MG63 (cell line): ENCODE measurements around the gene PARP1. TPM values are rescaled to one million over a fixed set of nuclear protein-coding genes. Genes with fewer than 3 reads are reported as not detected.

ENCODE experiments used
- DNase-seq: peaks from one replicate; pipeline ENCODE4 v3.0.0-alpha.2; 2020
- H3K27me3 ChIP-seq: fragments of 250-450 bp; sonication (Bioruptor Pico); 2 replicates; pipeline ENCODE4 v1.5.1; 2020; ENCODE audit warnings: mild to moderate bottlenecking, moderate library complexity
- H3K36me3 ChIP-seq: fragments of 250-450 bp; sonication (Bioruptor Pico); 2 replicates; pipeline ENCODE4 v1.5.1; 2020; ENCODE audit warnings: mild to moderate bottlenecking, moderate library complexity
- H3K4me3 ChIP-seq: fragments of 250-450 bp; sonication (Bioruptor Pico); 2 replicates; pipeline ENCODE4 v1.5.1; 2020; ENCODE audit warnings: mild to moderate bottlenecking, moderate library complexity
- H3K9me3 ChIP-seq: fragments of 250-450 bp; sonication (Bioruptor Pico); 2 replicates; pipeline ENCODE4 v1.5.1; 2020; ENCODE audit warnings: mild to moderate bottlenecking, moderate library complexity
- total RNA-seq: library from RNA; depleted of rRNA; stranded (reverse); fragments of >200 nt; shearing (Covaris generic); gene quantifications from 2 replicates; pipeline ENCODE4 v1.2.3, GENCODE V29; 2014; ENCODE audit warnings: low replicate concordance

PARP1 gene
- total RNA-seq, 1 experiment from 2014 or later = 180 TPM

- no peaks in the 10 kb centered on the region for H3K9me3 ChIP-seq
- H3K27me3 ChIP-seq = no peaks in the 10 kb centered on the region
- H3K4me3 ChIP-seq = no peak overlapping the region
- peaks cover 60% of the 10 kb centered on the region for H3K36me3 ChIP-seq
- no peak for DNase-seq
Observed at GRCh38 chr1:226402739-226403165, 5.1 kb downstream of the PARP1 start.

DNA sequence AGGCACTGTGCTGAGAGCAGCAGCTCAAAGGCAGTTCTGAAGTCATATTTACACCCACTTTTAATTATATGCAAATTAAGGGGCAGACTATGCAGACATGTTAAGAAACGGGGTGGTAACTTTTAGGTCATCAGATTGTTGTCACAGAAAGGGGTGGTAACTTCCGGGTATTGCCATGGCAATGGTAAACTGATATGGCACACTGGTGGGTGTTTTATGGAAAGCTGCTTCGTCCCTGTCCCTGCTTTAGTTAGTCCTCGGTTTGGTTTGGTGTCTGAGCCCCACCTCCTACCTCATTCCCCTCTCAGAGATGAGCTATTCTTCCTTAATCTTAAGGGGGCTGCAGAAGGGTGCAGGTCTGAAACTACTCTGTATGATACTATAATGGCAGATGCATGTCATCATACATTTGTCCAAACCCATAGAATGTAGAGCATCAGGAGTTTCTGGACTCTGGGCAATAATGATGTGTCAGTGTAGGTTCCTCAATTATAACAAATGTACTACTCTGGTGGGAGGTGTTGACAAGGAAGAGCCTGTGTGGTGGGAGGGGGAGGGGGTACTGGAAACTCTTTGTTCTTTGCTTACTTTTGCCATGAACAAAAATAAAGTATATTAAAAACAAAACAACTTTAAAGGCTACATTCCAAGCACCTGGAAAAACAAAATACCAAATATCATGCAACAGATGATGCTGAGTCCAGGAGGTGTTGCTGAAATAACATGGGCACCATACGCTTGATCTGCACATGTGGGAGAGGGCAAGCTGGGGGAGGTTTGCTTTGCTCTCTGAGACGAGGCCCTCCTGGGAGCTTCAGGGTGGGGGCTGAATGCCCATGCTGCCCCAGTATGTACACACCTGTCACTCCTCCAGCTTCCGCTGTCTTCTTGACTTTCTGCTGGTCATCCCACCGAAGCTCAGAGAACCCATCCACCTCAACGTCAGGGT is 6.3 kb downstream of the PARP1 start:
- H3K9me3 ChIP-seq = no peaks in the 10 kb centered on the region
- no peak overlapping the region for H3K4me3 ChIP-seq
- DNase-seq = no peak
- peaks cover 62% of the 10 kb centered on the region for H3K36me3 ChIP-seq
- H3K27me3 ChIP-seq = no peaks in the 10 kb centered on the region

- Histone ChIP-seq H3K27me3 (no peaks in the 10 kb centered on the region), H3K36me3 (peaks cover 64% of the 10 kb centered on the region), H3K4me3 (no peak overlapping the region), H3K9me3 (no peaks in the 10 kb centered on the region)
- DNase-seq = no peak
Observed at GRCh38 chr1:226400519-226401354, 7.2 kb downstream of the PARP1 start.

DNA sequence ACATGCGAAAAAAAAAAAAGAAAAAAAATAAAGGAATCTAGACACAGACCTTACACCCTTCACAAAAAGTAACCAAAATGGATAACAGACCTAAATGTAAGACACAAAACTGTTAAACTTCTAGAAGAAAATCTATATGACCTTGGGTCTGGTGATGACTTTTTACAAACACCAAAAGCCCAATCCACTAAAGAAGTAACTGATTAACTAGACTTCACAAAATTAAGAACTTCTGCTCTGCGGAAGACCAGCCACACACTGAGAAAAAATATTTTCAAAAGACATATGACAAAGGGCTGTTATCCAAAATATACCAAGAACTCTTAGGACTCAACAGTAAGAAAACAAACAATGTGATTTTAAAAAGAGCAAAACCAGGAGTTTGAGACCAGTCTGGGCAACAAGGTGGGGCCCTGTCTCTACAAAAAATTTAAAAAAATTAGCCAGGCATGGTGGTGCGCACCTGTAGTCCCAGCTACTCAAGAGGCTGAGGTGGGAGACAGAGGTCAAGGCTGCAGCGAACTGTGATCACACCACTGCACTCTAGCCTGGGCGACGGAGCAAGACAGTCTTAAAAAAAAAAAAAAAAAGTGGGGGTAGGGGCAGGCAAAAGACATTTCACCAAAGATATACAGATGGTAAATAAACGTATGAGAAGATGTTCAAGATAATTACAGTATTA is 9.8 kb downstream of the PARP1 start:
- H3K9me3 ChIP-seq = no peaks in the 10 kb centered on the region
- no peak for DNase-seq

DNA sequence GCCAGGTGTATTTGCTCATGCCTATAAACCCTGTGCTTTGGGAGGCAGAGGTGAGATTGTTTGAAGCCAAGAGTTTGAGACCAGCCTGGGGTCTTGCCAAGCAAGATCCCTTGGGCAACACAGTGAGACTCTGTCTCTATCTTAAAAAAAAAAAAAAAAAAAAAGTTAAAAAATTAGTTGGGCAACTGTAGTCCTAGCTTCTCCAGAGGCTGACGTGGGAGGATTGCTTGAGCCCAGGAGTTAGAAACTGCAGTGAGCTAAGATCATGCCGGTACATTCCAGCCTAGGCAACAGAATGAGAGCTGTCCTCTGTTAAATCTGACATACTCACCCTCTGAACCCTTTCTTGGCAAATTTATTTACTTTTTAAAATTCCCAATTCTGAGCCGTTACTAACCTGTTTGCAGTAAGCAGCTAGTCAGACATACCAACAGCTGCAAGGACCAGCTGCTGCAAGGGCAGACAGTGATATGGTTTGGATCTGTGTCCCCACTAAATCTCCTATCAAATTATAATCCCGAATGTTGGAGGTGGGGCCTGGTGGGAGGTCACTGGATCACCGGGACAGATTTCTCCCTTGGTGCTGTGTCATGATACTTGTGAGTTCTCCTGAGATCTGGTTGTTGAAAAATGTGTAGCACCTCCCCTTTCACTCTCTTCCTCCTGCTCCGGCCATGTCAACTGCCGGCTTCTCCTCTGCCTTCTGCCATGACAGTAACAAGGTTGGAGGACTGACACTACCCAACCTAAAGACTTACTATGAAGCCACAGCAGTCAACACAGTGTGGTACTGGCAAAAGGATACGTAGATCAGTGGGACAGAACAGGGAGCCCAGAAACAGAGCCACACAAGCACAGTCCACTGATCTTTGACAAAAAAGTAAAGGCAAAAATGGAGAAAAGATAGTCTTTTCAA is 10.6 kb downstream of the PARP1 start:
- Histone ChIP-seq H3K4me3 (no peak overlapping the region), H3K36me3 (peaks cover 57% of the 10 kb centered on the region), H3K27me3 (no peaks in the 10 kb centered on the region), H3K9me3 (no peaks in the 10 kb centered on the region)
- DNase-seq = no peak

More for the DNA sequence above, 9.8 kb downstream of the PARP1 start:
- Histone ChIP-seq H3K4me3 (no peak overlapping the region), H3K36me3 (peaks cover 62% of the 10 kb centered on the region), H3K27me3 (no peaks in the 10 kb centered on the region)

DNA sequence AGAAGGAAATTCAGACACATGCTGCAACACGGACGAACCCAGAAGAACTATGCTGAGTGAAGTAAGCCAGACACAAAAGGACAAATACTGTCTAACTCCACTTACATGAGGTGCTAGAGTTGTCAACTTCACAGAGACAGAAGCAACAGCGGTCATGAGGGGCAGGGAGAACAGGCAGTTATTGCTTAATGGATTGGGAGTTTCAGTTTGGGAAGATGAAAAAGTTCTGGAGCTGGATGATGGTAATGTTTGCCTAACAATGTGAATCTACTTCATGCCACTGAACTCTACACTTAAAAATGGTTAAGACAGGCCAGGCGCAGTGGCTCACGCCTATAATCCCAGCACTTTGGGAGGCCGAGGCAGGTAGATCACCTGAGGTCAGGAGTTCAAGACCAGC is 12.1 kb downstream of the PARP1 start:
- no peak for DNase-seq
- Histone ChIP-seq H3K9me3 (no peaks in the 10 kb centered on the region), H3K4me3 (no peak overlapping the region), H3K27me3 (no peaks in the 10 kb centered on the region), H3K36me3 (peaks cover 55% of the 10 kb centered on the region)

DNA sequence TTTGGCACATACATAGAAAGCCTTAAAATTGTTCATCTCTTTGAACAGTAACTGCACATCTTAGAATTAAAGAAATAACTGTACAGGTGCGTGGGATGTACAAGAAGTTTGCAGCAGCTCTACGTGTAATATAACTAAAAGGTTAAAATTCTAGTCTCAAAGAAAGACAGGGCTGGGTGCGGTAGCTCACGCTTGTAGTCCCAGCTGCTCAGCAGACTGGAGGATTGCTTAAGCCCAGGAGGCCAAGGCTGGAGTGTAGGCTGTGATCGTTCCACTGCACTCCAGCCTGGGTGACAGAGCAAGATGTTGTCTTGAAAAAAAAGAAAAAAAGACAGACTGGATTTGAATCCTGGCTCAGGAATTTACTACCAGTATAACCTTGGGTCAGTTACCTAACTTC is 13.4 kb downstream of the PARP1 start:
- Histone ChIP-seq H3K9me3 (no peaks in the 10 kb centered on the region), H3K27me3 (no peaks in the 10 kb centered on the region), H3K4me3 (no peak overlapping the region), H3K36me3 (peaks cover 55% of the 10 kb centered on the region)
- DNase-seq = no peak

GRCh38 chr1:226390681-226391080 is 17.2 kb downstream of the PARP1 start:
- no peak overlapping the region for H3K4me3 ChIP-seq
- H3K9me3 ChIP-seq = no peaks in the 10 kb centered on the region
- no peak for DNase-seq
- H3K36me3 ChIP-seq = peaks cover 74% of the 10 kb centered on the region
- H3K27me3 ChIP-seq = no peaks in the 10 kb centered on the region

- DNase-seq = no peak
- Histone ChIP-seq H3K36me3 (peaks cover 89% of the 10 kb centered on the region), H3K27me3 (no peaks in the 10 kb centered on the region), H3K9me3 (no peaks in the 10 kb centered on the region), H3K4me3 (no peak overlapping the region)
Observed at GRCh38 chr1:226388131-226388530, 19.8 kb downstream of the PARP1 start.

DNA sequence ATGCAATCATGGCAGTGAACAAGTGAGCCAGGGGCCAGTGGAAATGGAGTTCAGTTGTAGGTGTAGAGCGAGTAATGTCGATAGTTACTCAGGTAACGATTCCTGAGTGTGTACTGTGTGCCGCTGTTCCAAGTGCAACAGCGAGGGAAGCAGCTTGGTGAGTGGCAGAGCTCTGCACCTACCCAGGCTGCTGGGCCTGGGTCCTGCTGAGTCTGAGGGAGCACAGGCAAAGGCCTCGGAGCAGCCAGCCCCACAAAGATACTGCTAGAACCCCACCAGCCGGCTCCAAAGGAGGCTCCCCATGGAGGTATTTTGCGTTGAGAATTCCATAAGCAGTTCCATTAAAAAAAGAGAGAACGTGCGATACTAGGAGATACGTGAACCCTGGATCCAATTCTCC is 23.2 kb downstream of the PARP1 start:
- no peak overlapping the region for H3K4me3 ChIP-seq
- no peak for DNase-seq
- peaks cover 98% of the 10 kb centered on the region for H3K36me3 ChIP-seq
- H3K27me3 ChIP-seq = no peaks in the 10 kb centered on the region
- no peaks in the 10 kb centered on the region for H3K9me3 ChIP-seq

GRCh38 chr1:226384040-226384439 is 23.9 kb downstream of the PARP1 start:
- Histone ChIP-seq H3K27me3 (no peaks in the 10 kb centered on the region), H3K4me3 (no peak overlapping the region), H3K9me3 (no peaks in the 10 kb centered on the region), H3K36me3 (peaks cover 98% of the 10 kb centered on the region)
- DNase-seq = no peak

- DNase-seq = no peak
- no peak overlapping the region for H3K4me3 ChIP-seq
- H3K27me3 ChIP-seq = no peaks in the 10 kb centered on the region
- no peaks in the 10 kb centered on the region for H3K9me3 ChIP-seq
- peaks cover 92% of the 10 kb centered on the region for H3K36me3 ChIP-seq
Observed at GRCh38 chr1:226382030-226382429, 25.9 kb downstream of the PARP1 start.

DNA sequence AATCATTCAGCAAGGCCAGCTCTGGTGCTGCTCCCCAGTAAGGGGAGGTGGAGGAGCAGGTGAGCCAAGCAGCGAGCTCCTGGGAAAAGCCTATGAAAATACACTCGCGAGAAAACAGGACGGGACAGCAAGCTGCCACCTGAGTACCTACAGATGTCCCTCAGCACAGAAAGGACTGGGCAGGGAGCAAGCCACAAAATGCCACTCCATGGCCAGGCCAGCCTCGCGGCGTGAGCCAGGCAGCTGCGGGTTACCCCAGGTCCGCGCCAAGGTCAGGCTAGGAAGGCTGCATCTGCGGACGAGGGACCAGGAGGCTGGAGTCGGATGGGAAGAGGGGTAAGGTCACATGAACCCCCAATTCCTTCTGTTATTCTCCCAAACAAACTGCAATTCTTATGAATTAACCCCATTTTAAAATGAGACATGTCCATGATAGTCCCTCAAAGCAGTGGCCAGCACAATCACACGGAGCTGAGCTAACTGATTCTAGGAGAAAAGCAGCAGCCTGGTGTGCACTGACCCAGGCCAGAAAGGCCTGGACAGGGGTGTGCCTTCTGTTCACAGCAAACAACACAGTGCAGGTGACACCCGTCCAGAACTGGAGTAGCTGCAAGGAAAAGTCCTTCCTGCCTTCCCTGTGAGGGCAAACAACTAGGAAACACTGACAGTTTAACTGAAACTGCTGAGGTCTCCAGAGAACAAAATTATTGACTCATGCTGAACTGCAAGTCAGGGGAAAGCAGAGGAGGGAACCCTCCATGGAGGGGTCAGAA is 26.5 kb downstream of the PARP1 start:
- peaks cover 92% of the 10 kb centered on the region for H3K36me3 ChIP-seq
- H3K4me3 ChIP-seq = no peak overlapping the region
- no peaks in the 10 kb centered on the region for H3K9me3 ChIP-seq
- no peaks in the 10 kb centered on the region for H3K27me3 ChIP-seq
- no peak for DNase-seq

DNA sequence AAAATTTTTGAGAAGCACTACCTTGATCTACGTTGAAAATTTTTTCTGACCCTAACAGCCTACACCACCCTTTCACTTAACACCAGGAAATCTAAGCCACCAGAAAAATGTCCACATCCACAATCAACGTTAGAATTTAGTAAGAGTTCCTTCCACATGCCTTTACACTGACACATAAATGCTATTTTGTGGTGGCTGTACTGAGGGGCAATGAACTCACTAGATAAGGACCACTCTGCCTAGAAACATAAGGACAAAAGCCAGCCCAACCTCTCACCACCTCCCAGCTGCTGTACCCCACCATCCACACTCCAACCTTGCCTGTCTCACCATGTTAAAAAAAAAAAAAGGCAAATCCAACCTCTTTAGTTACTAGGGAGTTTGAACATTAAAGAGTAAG is 29.8 kb downstream of the PARP1 start:
- H3K36me3 ChIP-seq = peaks cover 91% of the 10 kb centered on the region

GRCh38 chr1:226376300-226376699 is 31.6 kb downstream of the PARP1 start:
- no peaks in the 10 kb centered on the region for H3K9me3 ChIP-seq
- H3K4me3 ChIP-seq = no peak overlapping the region
- peaks cover 87% of the 10 kb centered on the region for H3K36me3 ChIP-seq
- H3K27me3 ChIP-seq = no peaks in the 10 kb centered on the region
- DNase-seq = no peak

More for the DNA sequence above, 29.8 kb downstream of the PARP1 start:
- no peaks in the 10 kb centered on the region for H3K27me3 ChIP-seq
- no peaks in the 10 kb centered on the region for H3K9me3 ChIP-seq
- H3K4me3 ChIP-seq = no peak overlapping the region
- no peak for DNase-seq
